HepG2 (cell line): Measurements from ENCODE around the gene AP1G1. TPM values are rescaled to one million over a fixed set of nuclear protein-coding genes. Genes with fewer than 3 reads are reported as not detected.
A peak's percentile ranks its signal among the peaks of the same experiment; 100 is the strongest.

Experiments used
- ATAD3A ChIP-seq: sonication (generic); formaldehyde crosslinking; IDR thresholded peaks from 2 replicates; pipeline ENCODE4 v1.4.0; 2020; ENCODE audit warnings: missing genetic modification reagents
- ATF3 ChIP-seq: sonication (generic); formaldehyde crosslinking; IDR thresholded peaks from 2 replicates; pipeline ENCODE4 v1.4.0; 2020; ENCODE audit warnings: missing genetic modification reagents
- KAT2B ChIP-seq: fragments of 150-350 bp; IDR thresholded peaks from 2 replicates; pipeline ENCODE4 v1.6.1; 2014; ENCODE audit warnings: low read depth, low read length, borderline replicate concordance
- MZF1 ChIP-seq: sonication (generic); formaldehyde crosslinking; IDR thresholded peaks from 2 replicates; pipeline ENCODE4 v1.8.1; 2023; ENCODE audit warnings: mild to moderate bottlenecking, missing genetic modification reagents, borderline replicate concordance
- PATZ1 ChIP-seq: sonication (generic); formaldehyde crosslinking; IDR thresholded peaks from 2 replicates; pipeline ENCODE4 v1.4.0; 2020; ENCODE audit warnings: missing genetic modification reagents
- SRSF4 ChIP-seq: fragments of 200-400 bp; formaldehyde crosslinking; IDR thresholded peaks from one replicate; pipeline ENCODE4 v1.6.1; 2018; ENCODE audit warnings: mild to moderate bottlenecking, low read depth, low read length, moderate library complexity; ENCODE audit not compliant: poor library complexity, severe bottlenecking
- TEAD2 ChIP-seq: sonication (generic); formaldehyde crosslinking; IDR thresholded peaks from 2 replicates; pipeline ENCODE4 v1.9.0; 2021; ENCODE audit warnings: missing genetic modification reagents
- ZEB1 ChIP-seq: IDR thresholded peaks from 2 replicates; pipeline ENCODE4 v1.6.1; 2012; ENCODE audit warnings: mild to moderate bottlenecking, low read depth, inconsistent platforms; ENCODE audit not compliant: insufficient replicate concordance
- ZNF121 ChIP-seq: sonication (generic); formaldehyde crosslinking; IDR thresholded peaks from 2 replicates; pipeline ENCODE4 v1.5.0; 2020; ENCODE audit warnings: mild to moderate bottlenecking, missing genetic modification reagents
- ZNF33B ChIP-seq: sonication (generic); formaldehyde crosslinking; IDR thresholded peaks from 2 replicates; pipeline ENCODE4 v1.5.1; 2020; ENCODE audit warnings: mild to moderate bottlenecking, missing genetic modification reagents
- ZNF557 ChIP-seq: sonication (generic); formaldehyde crosslinking; IDR thresholded peaks from 2 replicates; pipeline ENCODE4 v1.4.0; 2020; ENCODE audit warnings: missing genetic modification reagents
- polyA plus RNA-seq, 8 experiments: library from polyadenylated mRNA; depleted of rRNA in 3 of 8; stranded (reverse) in 7 of 8; unstranded in 1 of 8; fragments of >200 nt; fragmentation: Illumina TruSeq in 4 of 8; extraction: Trizol in 4 of 8; gene quantifications; 2 replicates each; pipeline versions ENCODE4 v1.2.1 to v1.2.3, GENCODE V29; 2011 to 2016; ENCODE audit warnings: low read depth in 4 of 8, missing spikeins in 1 of 8, mixed read lengths in 1 of 8; ENCODE audit not compliant: insufficient read depth in 1 of 8
- total RNA-seq, 5 experiments: library from RNA; depleted of rRNA; stranded (reverse); fragments of >200 nt; fragmentation: Illumina TruSeq; extraction: Trizol; gene quantifications; 2 replicates each; pipeline ENCODE4 v1.2.3, GENCODE V29; 2016; ENCODE audit warnings: low read depth in 1 of 5
- TF ChIP-seq, protein P1 (sequence below): fragments of 450-650 bp; IDR thresholded peaks from 2 replicates; pipeline ENCODE4 v1.6.1; 2017; ENCODE audit warnings: mild to moderate bottlenecking
- TF ChIP-seq, protein P2 (sequence below): sonication (generic); formaldehyde crosslinking; IDR thresholded peaks from 2 replicates; pipeline ENCODE4 v1.9.0; 2021; ENCODE audit warnings: missing genetic modification reagents, borderline replicate concordance
- TF ChIP-seq, protein P3 (sequence below): sonication (generic); formaldehyde crosslinking; IDR thresholded peaks from 2 replicates; pipeline ENCODE4 v1.8.0; 2022; ENCODE audit warnings: missing genetic modification reagents, mild to moderate bottlenecking, inconsistent platforms, borderline replicate concordance
- TF ChIP-seq, protein P4 (sequence below): sonication (generic); formaldehyde crosslinking; IDR thresholded peaks from 2 replicates; pipeline ENCODE4 v1.5.1; 2020; ENCODE audit warnings: mild to moderate bottlenecking, missing genetic modification reagents, moderate library complexity

The AP1G1 gene
- total and polyA plus RNA-seq, 2 of the 13 experiments (the other 11 are each of a cell fraction or from before 2014, with no cell fraction given), result 62.2 to 66.2 TPM

DNA sequence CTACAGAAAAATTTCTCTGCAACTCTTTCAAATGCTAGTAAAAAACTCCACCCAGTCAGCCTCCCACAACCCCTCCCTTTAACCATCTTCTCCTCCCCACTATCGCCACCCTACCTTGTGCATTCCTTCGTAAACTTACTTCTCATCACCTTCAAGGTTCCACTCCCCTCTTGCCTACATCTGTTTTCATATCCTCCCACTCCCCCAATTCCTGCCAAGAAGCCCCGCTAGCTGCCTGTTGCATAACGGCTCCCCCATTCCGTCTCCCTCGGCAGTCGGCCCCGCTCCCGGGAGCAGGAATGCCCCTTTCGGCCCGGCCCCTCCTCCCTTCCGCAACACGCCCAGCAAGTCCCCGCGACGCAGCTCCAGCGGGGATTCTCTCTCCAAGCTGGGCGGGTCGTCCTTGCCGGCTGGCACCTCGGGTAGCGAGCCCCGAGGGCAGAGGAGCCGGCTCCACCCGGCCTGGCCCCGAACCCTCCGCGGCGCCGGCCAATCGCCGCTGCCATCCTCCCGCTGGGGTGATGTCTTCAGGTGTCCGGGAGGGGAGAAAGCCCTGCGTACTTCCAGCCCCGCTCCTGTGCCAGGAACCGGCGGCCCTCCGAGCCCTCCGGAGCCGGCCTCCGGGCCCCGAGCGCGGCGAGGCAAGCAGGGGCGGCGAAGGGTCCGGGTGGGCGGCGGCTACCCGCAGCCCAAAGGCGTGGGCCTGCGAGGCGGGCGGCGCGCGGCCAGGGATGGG is 85.7 kb downstream of the AP1G1 start (continued):
- TF ChIP-seq PATZ1 (peak; percentile 87), ATF3 (CRISPR knock-in tag) (no peak), ZEB1 (no peak), MZF1 (CRISPR knock-in tag) (peak; percentile 89; the same call in 1 of the 2 replicates), ATAD3A (CRISPR knock-in tag) (no peak), TEAD2 (no peak), KAT2B (no peak), ZNF121 (CRISPR knock-in tag) (no peak), ZNF33B (CRISPR knock-in tag) (0 out of 2 replicates have a peak, but pooled peaks have one; percentile 40), SRSF4 (no peak), ZNF557 (no peak)
- TF ChIP-seq, protein P1, sequence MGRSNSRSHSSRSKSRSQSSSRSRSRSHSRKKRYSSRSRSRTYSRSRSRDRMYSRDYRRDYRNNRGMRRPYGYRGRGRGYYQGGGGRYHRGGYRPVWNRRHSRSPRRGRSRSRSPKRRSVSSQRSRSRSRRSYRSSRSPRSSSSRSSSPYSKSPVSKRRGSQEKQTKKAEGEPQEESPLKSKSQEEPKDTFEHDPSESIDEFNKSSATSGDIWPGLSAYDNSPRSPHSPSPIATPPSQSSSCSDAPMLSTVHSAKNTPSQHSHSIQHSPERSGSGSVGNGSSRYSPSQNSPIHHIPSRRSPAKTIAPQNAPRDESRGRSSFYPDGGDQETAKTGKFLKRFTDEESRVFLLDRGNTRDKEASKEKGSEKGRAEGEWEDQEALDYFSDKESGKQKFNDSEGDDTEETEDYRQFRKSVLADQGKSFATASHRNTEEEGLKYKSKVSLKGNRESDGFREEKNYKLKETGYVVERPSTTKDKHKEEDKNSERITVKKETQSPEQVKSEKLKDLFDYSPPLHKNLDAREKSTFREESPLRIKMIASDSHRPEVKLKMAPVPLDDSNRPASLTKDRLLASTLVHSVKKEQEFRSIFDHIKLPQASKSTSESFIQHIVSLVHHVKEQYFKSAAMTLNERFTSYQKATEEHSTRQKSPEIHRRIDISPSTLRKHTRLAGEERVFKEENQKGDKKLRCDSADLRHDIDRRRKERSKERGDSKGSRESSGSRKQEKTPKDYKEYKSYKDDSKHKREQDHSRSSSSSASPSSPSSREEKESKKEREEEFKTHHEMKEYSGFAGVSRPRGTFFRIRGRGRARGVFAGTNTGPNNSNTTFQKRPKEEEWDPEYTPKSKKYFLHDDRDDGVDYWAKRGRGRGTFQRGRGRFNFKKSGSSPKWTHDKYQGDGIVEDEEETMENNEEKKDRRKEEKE, result no peak
- TF ChIP-seq, protein P2, sequence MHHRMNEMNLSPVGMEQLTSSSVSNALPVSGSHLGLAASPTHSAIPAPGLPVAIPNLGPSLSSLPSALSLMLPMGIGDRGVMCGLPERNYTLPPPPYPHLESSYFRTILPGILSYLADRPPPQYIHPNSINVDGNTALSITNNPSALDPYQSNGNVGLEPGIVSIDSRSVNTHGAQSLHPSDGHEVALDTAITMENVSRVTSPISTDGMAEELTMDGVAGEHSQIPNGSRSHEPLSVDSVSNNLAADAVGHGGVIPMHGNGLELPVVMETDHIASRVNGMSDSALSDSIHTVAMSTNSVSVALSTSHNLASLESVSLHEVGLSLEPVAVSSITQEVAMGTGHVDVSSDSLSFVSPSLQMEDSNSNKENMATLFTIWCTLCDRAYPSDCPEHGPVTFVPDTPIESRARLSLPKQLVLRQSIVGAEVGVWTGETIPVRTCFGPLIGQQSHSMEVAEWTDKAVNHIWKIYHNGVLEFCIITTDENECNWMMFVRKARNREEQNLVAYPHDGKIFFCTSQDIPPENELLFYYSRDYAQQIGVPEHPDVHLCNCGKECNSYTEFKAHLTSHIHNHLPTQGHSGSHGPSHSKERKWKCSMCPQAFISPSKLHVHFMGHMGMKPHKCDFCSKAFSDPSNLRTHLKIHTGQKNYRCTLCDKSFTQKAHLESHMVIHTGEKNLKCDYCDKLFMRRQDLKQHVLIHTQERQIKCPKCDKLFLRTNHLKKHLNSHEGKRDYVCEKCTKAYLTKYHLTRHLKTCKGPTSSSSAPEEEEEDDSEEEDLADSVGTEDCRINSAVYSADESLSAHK (CRISPR knock-in tag), result no peak
- TF ChIP-seq, protein P3, sequence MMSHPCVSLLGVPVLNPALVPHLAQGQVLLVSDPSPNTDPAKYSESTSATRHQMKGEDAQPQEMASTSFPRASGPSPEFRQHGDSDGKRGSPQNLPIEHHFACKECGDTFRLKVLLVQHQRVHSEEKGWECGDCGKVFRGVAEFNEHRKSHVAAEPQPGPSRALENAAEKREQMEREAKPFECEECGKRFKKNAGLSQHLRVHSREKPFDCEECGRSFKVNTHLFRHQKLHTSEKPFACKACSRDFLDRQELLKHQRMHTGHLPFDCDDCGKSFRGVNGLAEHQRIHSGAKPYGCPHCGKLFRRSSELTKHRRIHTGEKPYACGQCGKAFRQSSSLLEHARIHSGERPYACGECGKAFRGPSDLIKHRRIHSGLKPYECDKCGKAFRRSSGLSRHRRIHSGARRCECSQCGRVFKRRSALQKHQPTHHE, result no peak
- TF ChIP-seq, protein P4, sequence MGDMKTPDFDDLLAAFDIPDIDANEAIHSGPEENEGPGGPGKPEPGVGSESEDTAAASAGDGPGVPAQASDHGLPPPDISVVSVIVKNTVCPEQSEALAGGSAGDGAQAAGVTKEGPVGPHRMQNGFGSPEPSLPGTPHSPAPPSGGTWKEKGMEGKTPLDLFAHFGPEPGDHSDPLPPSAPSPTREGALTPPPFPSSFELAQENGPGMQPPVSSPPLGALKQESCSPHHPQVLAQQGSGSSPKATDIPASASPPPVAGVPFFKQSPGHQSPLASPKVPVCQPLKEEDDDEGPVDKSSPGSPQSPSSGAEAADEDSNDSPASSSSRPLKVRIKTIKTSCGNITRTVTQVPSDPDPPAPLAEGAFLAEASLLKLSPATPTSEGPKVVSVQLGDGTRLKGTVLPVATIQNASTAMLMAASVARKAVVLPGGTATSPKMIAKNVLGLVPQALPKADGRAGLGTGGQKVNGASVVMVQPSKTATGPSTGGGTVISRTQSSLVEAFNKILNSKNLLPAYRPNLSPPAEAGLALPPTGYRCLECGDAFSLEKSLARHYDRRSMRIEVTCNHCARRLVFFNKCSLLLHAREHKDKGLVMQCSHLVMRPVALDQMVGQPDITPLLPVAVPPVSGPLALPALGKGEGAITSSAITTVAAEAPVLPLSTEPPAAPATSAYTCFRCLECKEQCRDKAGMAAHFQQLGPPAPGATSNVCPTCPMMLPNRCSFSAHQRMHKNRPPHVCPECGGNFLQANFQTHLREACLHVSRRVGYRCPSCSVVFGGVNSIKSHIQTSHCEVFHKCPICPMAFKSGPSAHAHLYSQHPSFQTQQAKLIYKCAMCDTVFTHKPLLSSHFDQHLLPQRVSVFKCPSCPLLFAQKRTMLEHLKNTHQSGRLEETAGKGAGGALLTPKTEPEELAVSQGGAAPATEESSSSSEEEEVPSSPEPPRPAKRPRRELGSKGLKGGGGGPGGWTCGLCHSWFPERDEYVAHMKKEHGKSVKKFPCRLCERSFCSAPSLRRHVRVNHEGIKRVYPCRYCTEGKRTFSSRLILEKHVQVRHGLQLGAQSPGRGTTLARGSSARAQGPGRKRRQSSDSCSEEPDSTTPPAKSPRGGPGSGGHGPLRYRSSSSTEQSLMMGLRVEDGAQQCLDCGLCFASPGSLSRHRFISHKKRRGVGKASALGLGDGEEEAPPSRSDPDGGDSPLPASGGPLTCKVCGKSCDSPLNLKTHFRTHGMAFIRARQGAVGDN, result peak; percentile 84
